GM12874 (cell line): ENCODE measurements around the gene ANKRD63.

ENCODE experiments used
- CTCF ChIP-seq: IDR thresholded peaks from 2 replicates; pipeline ENCODE4 v1.5.1; 2011; ENCODE audit warnings: low read depth, mild to moderate bottlenecking, control low read depth, low read length, moderate library complexity; ENCODE audit not compliant: insufficient read depth

Gene ANKRD63

DNA sequence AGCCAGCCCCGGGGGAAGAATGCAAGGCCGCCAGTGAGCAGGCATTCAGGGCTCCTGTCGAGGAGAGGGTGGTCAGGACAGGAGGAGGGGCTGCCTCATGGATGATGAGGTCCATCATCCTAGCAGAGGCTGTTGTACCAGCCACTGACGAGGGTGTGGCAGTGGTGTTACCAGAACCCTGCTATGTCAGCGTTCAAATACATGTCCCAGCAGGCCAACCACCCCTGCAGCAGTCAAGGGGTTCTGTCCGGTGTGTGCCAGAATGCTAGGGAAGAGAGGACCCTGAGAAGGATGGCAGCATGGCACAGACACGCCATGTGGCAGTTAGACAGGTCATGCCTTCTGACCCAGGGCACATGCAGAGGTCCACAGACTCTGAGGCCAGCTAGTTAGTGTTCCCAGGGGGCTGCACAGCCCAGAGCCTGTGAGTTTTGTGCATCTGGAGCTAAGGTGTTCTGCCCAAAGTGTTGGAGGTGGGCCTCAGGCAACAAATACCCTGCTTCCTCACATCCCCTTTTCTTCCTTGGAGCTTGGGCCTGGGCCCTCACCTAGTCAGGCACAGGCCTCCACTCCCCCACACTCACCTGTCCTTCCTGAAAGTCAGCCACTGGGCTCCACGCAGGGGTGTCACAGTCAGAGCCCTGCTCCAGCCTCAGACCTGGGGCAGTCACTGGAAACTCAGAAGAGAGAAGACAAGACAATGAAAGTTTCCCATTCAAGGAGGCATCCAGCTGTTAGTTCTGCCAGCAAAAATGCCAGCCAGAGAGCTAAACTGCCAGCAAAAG lies 36.2 kb downstream of the ANKRD63 start:
- TF ChIP-seq CTCF, result no peak

DNA sequence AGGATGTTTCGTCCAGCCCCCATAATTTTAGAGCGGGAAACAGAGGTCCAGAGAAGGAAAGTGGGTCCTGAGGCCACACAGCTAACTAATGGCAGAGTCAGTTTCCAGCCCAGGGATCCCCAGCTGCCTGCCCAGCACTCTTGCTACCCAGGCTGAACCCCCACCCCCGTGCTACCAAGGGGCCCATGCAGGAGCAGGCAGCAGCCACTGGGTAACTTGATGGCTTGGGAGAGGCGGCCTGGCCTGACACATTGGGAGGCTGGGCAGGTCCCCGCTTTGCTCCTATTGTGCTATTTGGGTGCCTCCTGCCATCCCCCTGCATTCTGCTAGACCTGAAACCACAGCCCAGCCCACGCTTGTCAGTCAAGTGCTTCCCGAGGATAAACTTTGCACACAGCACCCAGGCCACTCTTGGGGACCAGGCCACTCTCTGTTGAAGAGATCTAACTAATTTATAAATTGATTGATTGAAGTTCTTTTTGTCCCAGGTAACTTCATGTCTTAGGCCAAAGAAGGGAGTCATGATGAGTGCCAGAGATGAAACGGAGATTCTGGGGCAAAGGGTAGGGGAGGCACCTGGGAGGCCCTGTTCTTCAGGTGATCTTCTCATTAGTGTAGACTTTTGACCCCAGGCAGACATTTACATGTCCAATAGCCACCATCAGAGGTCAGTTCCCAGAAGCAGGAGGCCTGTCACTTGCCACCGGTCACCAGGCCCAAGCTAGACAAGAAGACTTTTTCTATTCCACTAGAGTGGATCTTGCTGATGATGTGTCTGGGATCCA lies 37.0 kb downstream of the ANKRD63 start:
- no peak for TF ChIP-seq CTCF

DNA sequence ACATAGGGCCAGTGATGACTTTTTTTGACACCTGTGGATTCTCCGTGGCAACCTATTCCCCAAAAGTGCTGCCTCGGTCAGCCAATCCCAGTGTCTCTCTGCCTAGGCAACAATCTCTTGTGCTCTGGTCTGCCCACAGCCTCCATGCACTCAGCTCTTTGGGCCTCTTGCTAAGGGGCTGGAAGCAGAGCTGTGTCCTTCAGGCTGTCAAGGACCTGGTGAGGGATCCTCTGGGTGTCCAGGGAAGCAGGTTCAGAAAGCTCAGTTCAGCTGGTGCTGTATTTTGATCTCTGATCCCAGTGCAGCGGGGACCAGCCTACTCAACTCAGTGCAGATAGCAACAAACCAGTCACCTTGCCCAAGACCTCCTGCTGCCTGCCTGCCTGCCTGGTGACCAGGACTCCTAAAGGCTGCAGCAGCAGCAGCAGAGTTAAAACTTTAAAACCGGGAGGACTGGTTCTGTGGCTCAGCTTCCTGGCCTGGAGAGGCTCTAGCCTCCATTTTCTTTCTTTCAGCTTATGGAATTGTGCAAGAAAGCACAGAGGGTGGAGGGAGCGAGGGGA lies 37.8 kb downstream of the ANKRD63 start:
- TF ChIP-seq CTCF, result no peak

GRCh38 chr15:40243126-40243810 lies 39.6 kb downstream of the ANKRD63 start:
- no peak for TF ChIP-seq CTCF

DNA sequence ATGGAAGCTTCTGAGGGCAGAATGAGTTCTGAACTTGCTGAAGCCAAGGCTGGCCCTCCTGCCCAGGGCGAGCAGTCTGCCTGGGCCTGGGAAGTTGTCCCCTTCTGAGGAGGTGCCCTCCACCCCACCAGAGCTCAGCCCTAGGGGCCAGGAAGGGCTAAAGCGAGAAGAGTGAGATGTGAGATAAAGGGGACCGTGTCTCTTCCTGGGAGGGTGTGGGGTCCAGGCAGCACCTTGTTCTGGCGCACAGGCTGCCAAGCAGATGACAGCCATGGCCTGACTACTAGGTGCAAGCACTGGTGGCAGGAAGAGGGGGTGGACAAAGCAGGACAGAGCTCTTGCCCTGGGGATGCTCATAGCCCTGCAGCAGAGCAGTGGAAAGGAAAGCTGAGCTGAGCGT lies 40.3 kb downstream of the ANKRD63 start:
- TF ChIP-seq CTCF, result no peak

GRCh38 chr15:40242213-40242599 lies 40.7 kb downstream of the ANKRD63 start:
- TF ChIP-seq CTCF, result no peak
